SK-N-SH treated with all-trans-retinoic acid at 6 μM for 48 hours (cell line): Measurements from ENCODE around the gene CHSY3.

ENCODE experiments used
- ZFP30 ChIP-seq: fragments of 450-650 bp; formaldehyde crosslinking; IDR thresholded peaks from 2 replicates; pipeline ENCODE4 v1.5.0; 2022; ENCODE audit warnings: mild to moderate bottlenecking, moderate library complexity
- TF ChIP-seq, protein P1 (sequence below): fragments of 250-450 bp; sonication (Bioruptor Pico); IDR thresholded peaks from 2 replicates; pipeline ENCODE4 v1.8.0; 2020; ENCODE audit warnings: mild to moderate bottlenecking, moderate library complexity, borderline replicate concordance

DNA sequence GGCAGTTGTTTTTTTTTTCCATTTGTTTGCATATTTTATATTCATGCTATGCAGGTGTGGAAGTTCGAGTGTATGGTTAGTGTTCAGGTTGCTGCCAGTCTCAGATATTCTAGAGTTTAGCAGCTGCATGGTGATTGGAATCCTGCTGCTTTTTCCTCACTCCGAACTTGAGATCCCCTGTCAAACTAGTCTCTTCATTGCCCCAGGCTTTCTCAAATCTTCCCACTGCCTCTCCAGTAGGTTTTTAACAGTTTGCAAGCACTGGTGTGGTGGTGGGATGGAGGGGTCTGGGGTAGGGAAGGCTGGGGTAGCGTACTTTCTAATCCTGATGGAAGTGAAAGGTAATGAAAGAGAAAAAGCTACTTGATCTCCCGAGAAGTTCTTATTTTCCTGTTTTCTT, 112.9 kb downstream of the CHSY3 start:
- TF ChIP-seq, protein P1, sequence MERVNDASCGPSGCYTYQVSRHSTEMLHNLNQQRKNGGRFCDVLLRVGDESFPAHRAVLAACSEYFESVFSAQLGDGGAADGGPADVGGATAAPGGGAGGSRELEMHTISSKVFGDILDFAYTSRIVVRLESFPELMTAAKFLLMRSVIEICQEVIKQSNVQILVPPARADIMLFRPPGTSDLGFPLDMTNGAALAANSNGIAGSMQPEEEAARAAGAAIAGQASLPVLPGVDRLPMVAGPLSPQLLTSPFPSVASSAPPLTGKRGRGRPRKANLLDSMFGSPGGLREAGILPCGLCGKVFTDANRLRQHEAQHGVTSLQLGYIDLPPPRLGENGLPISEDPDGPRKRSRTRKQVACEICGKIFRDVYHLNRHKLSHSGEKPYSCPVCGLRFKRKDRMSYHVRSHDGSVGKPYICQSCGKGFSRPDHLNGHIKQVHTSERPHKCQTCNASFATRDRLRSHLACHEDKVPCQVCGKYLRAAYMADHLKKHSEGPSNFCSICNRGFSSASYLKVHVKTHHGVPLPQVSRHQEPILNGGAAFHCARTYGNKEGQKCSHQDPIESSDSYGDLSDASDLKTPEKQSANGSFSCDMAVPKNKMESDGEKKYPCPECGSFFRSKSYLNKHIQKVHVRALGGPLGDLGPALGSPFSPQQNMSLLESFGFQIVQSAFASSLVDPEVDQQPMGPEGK = no peak
- TF ChIP-seq ZFP30 (CRISPR knock-in tag) = no peak
